Measurements from ENCODE around the gene RXRA. TPM values are rescaled to one million over a fixed set of nuclear protein-coding genes. Genes with fewer than 3 reads are reported as not detected.

Gene RXRA
- total RNA-seq, 4 donors from 2014 or later, result 27.3 to 70.5 (median 58.6) TPM

DNA sequence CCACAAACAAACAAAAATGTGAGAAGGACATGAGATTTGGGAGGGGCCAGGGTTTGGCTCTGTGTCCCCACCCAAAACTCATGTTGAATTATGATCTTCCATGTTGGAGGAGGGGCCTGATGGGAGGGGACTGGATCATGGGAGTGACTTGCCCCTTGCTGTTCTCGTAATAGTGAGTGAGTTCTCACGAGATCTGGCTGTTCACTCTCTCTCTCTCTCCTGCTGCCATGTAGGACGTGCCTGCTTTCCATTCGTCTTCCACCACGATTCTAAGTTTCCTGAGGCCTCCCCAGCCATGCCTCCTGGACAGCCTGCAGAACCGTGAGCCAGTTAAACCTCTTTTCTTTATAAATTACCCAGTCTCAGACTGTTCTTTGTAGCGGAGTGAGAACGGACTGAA is 118.7 kb downstream of the RXRA start:
- in situ Hi-C loops (cut with MboI; ENCODE audit: low pct_ligation_motif_present in 1 of 4, low pct_unique_long_range_greater_than_20kb in 1 of 4, low sequenced_read_pairs in 3 of 4), result loop anchor here (5.0 to 10.0 kb wide), 3 partner anchors 270 to 280 kb away; partner anchors contain the start of gene RNU6ATAC (in 1 of the 4)
- TF ChIP-seq POLR2AphosphoS5 (IDR thresholded peaks at IDR 0.05) (no peak), POLR2A (IDR thresholded peaks at IDR 0.05) (no peak), EP300 (IDR thresholded peaks at IDR 0.05; ENCODE audit: low read depth) (no peak)
- TF ChIP-seq, protein P1, sequence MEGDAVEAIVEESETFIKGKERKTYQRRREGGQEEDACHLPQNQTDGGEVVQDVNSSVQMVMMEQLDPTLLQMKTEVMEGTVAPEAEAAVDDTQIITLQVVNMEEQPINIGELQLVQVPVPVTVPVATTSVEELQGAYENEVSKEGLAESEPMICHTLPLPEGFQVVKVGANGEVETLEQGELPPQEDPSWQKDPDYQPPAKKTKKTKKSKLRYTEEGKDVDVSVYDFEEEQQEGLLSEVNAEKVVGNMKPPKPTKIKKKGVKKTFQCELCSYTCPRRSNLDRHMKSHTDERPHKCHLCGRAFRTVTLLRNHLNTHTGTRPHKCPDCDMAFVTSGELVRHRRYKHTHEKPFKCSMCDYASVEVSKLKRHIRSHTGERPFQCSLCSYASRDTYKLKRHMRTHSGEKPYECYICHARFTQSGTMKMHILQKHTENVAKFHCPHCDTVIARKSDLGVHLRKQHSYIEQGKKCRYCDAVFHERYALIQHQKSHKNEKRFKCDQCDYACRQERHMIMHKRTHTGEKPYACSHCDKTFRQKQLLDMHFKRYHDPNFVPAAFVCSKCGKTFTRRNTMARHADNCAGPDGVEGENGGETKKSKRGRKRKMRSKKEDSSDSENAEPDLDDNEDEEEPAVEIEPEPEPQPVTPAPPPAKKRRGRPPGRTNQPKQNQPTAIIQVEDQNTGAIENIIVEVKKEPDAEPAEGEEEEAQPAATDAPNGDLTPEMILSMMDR (IDR thresholded peaks at IDR 0.05), result no peak
- Histone ChIP-seq H3K4me3 (no peak overlapping the region), H3K36me3 (no peaks in the 10 kb centered on the region), H3K27ac (no peak overlapping the region), H3K27me3 (peaks cover 11% of the 10 kb centered on the region), H3K9me3 (peaks cover 4 to 7% of the 10 kb centered on the region in 2 donors), H3K4me1 (peaks cover 14 to 23% (median 18%) of the 10 kb centered on the region in 4 donors)
- intact Hi-C loops (cut with DNase I; ENCODE audit: low total_unique reads), result loop anchor here (5.0 kb wide), 1 partner anchor 242 kb away; no protein-coding TSS in a partner anchor
- 73 to 82% methylated on average over 6 to 8 of the region's 8 CpGs for WGBS, 2 donors (ENCODE audit: low coverage in 1 of 2)
- no peak for DNase-seq

DNA sequence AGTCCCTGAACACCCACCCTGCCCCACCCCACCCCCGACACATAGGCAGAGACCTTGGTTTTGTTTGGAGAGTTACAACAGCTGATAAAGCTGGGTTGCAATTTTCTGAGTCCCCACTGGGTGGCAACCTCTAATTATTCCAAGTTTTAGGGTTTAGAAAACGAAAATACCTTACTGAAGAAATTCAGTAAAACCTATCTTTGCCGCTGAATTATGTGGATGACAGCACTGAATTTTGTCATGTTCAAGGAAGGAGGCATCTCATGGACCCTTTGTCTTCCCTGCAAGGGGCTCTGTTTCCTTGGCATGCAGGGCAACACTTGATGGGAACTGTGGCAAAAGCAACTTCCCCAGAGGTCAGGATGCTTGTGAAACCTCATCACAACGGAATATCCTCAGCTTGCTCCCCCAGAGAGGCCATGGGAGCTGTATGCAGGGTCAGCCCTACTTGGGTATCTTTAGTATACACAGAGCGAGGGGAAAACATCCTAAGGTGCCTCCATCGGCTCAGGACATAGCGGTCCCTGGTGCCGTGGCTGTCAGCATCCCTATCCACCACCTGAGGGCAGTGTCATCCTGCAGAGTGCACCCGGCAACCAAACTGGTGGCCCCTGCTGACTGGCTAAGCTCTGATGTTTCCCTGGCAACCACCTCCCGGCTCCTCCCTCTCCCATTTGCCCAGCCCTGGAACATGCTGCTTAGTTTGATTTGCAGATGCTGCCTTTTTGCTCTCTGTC is 123.1 kb downstream of the RXRA start:
- Histone ChIP-seq H3K4me3 (no peak overlapping the region), H3K36me3 (no peaks in the 10 kb centered on the region), H3K4me1 (no peaks in the 10 kb centered on the region), H3K27me3 (no peaks in the 10 kb centered on the region), H3K27ac (no peak overlapping the region), H3K9me3 (peaks cover 4 to 7% of the 10 kb centered on the region in 2 donors)
- WGBS, 2 donors (ENCODE audit: low coverage in 1 of 2), result 20 to 71% methylated on average over 1 to 10 of the region's 10 CpGs
- TF ChIP-seq EP300 (IDR thresholded peaks at IDR 0.05; ENCODE audit: low read depth), result no peak
- TF ChIP-seq, protein P1 (IDR thresholded peaks at IDR 0.05), result peak; percentile 75 to 93 (median 80)
- DNase-seq, result peak; percentile 88
- intact Hi-C loops (cut with DNase I; ENCODE audit: low total_unique reads) (loop anchor here (2.0 to 5.0 kb wide), 2 partner anchors 238 to 289 kb away; no protein-coding TSS in a partner anchor), in situ Hi-C loops (cut with MboI; ENCODE audit: low pct_ligation_motif_present in 1 of 4, low pct_unique_long_range_greater_than_20kb in 1 of 4, low sequenced_read_pairs in 3 of 4) (loop anchor here (5.0 to 10.0 kb wide), 3 partner anchors 275 to 285 kb away; partner anchors contain the start of gene RNU6ATAC (in 1 of the 4))

DNA sequence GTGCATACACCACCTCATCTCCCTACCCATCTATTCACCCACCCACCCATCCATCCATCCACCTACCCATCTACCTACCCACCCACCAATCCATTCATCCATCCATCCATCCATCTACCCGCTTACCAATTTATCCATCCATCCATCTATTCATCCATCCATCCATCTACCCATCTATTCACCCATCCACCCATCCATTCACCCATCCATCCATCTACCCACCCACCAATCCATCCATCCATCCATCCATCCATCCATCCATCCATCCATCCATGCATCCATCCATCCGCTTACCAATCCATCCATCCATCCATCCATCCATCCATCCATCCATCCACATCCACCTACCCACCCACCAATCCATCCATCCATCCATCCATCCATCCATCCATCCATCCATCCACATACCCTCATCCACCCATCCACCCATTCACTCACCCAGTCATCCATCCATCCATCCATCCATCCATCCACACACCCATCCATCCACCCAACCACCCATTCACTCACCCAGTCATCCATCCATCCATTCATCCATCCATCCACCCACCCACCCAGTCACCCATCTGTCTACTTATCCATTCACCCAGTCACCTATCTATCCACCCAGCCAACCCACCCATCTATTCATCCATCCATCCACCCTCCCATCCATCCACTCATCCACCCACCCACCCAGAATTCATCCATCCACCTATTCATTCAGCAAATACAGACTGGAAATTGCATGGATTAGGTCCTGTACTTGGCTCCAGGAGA is 125.6 kb downstream of the RXRA start:
- Histone ChIP-seq H3K9me3 (peaks cover 4 to 7% of the 10 kb centered on the region in 2 donors), H3K36me3 (no peaks in the 10 kb centered on the region), H3K4me1 (peaks cover 10 to 15% (median 14%) of the 10 kb centered on the region in 4 donors), H3K27me3 (no peaks in the 10 kb centered on the region), H3K27ac (no peak overlapping the region), H3K4me3 (no peak overlapping the region)
- no peak for DNase-seq
- in situ Hi-C loops (cut with MboI; ENCODE audit: low pct_ligation_motif_present in 1 of 4, low pct_unique_long_range_greater_than_20kb in 1 of 4, low sequenced_read_pairs in 3 of 4) (no loop called here), intact Hi-C loops (cut with DNase I; ENCODE audit: low total_unique reads) (no loop called here)
- WGBS, 2 donors (ENCODE audit: low coverage in 1 of 2), result 92 to 95% methylated on average over 2 of the region's 2 CpGs
- no peak for TF ChIP-seq POLR2AphosphoS5 (IDR thresholded peaks at IDR 0.05)
- TF ChIP-seq, protein P1 (IDR thresholded peaks at IDR 0.05), result no peak

DNA sequence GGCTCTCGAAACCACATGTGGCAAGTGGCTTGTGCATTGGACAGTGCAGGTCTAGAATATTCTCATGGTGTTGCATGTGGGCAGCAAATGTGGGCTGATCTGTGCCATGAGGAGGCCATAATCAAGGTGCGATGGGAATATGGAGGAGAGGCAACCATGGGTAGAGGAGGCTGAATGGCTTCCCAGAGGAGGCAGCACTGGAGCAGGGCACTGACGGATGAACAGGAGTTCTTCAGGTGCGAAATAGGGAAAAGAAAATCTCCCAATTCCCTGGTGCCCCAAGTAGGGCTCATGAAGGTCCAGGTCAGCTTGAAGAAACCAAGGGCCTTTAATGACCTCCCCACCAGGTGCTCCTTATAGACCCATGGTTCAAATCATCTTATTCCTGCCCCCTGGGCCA is 126.5 kb downstream of the RXRA start:
- no peak for DNase-seq
- H3K4me3 ChIP-seq, result no peak overlapping the region
- peaks cover 13 to 18% (median 17%) of the 10 kb centered on the region in 4 donors for H3K4me1 ChIP-seq
- H3K27me3 ChIP-seq, result no peaks in the 10 kb centered on the region
- in situ Hi-C loops (cut with MboI; ENCODE audit: low pct_ligation_motif_present in 1 of 4, low pct_unique_long_range_greater_than_20kb in 1 of 4, low sequenced_read_pairs in 3 of 4), result no loop called here
- no peak overlapping the region for H3K27ac ChIP-seq
- peaks cover 4 to 7% of the 10 kb centered on the region in 2 donors for H3K9me3 ChIP-seq
- WGBS, 2 donors (ENCODE audit: low coverage in 1 of 2), result 94 to 100% methylated on average over 2 to 4 of the region's 4 CpGs
- no peak for TF ChIP-seq EP300 (IDR thresholded peaks at IDR 0.05; ENCODE audit: low read depth)
- TF ChIP-seq, protein P1 (IDR thresholded peaks at IDR 0.05), result no peak
- TF ChIP-seq POLR2AphosphoS5 (IDR thresholded peaks at IDR 0.05), result no peak
- TF ChIP-seq POLR2A (IDR thresholded peaks at IDR 0.05), result no peak
- intact Hi-C loops (cut with DNase I; ENCODE audit: low total_unique reads), result no loop called here
- H3K36me3 ChIP-seq, result no peaks in the 10 kb centered on the region

Measured in transverse colon (tissue), 4 donors.